Panc1 (cell line): ENCODE data around the gene SORL1.

Experiments used
- POLR2AphosphoS5 ChIP-seq: IDR thresholded peaks from 2 replicates; pipeline ENCODE4 v1.6.1; 2012; ENCODE audit warnings: mild to moderate bottlenecking, low read depth, low read length, moderate library complexity
- SIN3A ChIP-seq: IDR thresholded peaks from 2 replicates; pipeline ENCODE4 v1.6.1; 2012; ENCODE audit warnings: low read depth, mild to moderate bottlenecking, low read length, moderate library complexity, borderline replicate concordance; ENCODE audit not compliant: insufficient read depth
- TCF7L2 ChIP-seq: IDR thresholded peaks from 2 replicates; pipeline ENCODE4 v1.6.1; 2011; ENCODE audit warnings: mild to moderate bottlenecking, low read depth, low read length, inconsistent platforms
- TF ChIP-seq, protein P1 (sequence below): fragments of 450-650 bp; IDR thresholded peaks from 2 replicates; pipeline ENCODE4 v1.5.1; 2017; ENCODE audit warnings: mild to moderate bottlenecking
- TF ChIP-seq, protein P2 (sequence below), 2 experiments: IDR thresholded peaks; 2 replicates each; pipeline ENCODE4 v1.6.1; 2011 to 2012; ENCODE audit warnings: low read depth in 2 of 2, control low read depth in 1 of 2, low read length in 1 of 2, mild to moderate bottlenecking in 1 of 2, moderate library complexity in 1 of 2; ENCODE audit not compliant: insufficient read depth in 1 of 2

DNA sequence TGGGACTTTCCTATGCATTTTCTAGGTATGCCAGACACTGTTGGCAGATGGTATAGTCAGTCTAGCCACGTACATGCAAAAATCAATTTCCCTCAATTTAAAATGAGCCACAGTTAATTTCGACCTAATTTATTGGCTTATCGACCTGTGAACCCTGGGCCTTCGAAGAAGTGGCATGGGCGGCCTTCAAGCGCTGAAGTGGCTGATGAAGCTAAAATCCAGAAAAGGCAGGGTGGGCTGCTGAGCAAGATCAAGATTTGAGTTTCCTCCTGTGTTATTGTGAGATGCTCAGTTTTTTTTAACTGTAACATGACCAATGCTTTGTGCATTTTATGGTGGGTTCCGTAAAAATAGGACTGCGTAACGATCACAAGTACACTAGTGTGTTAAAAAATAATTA, 6.4 kb downstream of the SORL1 start:
- TF ChIP-seq, protein P1, sequence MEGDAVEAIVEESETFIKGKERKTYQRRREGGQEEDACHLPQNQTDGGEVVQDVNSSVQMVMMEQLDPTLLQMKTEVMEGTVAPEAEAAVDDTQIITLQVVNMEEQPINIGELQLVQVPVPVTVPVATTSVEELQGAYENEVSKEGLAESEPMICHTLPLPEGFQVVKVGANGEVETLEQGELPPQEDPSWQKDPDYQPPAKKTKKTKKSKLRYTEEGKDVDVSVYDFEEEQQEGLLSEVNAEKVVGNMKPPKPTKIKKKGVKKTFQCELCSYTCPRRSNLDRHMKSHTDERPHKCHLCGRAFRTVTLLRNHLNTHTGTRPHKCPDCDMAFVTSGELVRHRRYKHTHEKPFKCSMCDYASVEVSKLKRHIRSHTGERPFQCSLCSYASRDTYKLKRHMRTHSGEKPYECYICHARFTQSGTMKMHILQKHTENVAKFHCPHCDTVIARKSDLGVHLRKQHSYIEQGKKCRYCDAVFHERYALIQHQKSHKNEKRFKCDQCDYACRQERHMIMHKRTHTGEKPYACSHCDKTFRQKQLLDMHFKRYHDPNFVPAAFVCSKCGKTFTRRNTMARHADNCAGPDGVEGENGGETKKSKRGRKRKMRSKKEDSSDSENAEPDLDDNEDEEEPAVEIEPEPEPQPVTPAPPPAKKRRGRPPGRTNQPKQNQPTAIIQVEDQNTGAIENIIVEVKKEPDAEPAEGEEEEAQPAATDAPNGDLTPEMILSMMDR: no peak
- TF ChIP-seq POLR2AphosphoS5 (no peak), SIN3A (no peak), TCF7L2 (no peak)
- TF ChIP-seq, protein P2, sequence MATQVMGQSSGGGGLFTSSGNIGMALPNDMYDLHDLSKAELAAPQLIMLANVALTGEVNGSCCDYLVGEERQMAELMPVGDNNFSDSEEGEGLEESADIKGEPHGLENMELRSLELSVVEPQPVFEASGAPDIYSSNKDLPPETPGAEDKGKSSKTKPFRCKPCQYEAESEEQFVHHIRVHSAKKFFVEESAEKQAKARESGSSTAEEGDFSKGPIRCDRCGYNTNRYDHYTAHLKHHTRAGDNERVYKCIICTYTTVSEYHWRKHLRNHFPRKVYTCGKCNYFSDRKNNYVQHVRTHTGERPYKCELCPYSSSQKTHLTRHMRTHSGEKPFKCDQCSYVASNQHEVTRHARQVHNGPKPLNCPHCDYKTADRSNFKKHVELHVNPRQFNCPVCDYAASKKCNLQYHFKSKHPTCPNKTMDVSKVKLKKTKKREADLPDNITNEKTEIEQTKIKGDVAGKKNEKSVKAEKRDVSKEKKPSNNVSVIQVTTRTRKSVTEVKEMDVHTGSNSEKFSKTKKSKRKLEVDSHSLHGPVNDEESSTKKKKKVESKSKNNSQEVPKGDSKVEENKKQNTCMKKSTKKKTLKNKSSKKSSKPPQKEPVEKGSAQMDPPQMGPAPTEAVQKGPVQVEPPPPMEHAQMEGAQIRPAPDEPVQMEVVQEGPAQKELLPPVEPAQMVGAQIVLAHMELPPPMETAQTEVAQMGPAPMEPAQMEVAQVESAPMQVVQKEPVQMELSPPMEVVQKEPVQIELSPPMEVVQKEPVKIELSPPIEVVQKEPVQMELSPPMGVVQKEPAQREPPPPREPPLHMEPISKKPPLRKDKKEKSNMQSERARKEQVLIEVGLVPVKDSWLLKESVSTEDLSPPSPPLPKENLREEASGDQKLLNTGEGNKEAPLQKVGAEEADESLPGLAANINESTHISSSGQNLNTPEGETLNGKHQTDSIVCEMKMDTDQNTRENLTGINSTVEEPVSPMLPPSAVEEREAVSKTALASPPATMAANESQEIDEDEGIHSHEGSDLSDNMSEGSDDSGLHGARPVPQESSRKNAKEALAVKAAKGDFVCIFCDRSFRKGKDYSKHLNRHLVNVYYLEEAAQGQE (IDR thresholded peaks at IDR 0.05; ENCODE audit: insufficient read depth in 1 of 2, low read depth in 2 of 2, low read length in 1 of 2): no peak
